AG20443 (cell line): ENCODE measurements around the gene LDLRAP1.

Experiments
- DNase-seq: peaks from one replicate; pipeline ENCODE4 v3.0.0; 2012; ENCODE audit warnings: low spot score, mixed read lengths

LDLRAP1 gene

DNA sequence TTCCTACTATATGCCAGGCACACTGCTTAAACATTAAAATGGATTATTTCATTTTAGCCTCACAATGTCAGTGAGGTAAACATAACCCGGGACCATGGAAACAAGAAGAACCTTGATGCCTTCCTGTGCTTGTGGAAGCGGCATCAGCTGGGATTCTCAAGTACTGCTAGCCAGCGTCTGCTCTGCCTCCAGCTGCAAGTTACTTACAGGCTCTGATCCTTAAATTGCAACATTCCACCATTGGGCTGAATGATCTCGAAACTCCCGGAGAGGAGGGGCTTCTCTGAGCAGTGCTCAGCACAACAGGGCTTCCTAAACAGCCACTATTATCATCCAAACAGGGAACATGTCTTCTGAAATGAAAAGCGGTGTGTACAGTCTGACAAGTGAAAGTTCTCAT is 66.5 kb downstream of the LDLRAP1 start:
- DNase-seq: no peak

DNA sequence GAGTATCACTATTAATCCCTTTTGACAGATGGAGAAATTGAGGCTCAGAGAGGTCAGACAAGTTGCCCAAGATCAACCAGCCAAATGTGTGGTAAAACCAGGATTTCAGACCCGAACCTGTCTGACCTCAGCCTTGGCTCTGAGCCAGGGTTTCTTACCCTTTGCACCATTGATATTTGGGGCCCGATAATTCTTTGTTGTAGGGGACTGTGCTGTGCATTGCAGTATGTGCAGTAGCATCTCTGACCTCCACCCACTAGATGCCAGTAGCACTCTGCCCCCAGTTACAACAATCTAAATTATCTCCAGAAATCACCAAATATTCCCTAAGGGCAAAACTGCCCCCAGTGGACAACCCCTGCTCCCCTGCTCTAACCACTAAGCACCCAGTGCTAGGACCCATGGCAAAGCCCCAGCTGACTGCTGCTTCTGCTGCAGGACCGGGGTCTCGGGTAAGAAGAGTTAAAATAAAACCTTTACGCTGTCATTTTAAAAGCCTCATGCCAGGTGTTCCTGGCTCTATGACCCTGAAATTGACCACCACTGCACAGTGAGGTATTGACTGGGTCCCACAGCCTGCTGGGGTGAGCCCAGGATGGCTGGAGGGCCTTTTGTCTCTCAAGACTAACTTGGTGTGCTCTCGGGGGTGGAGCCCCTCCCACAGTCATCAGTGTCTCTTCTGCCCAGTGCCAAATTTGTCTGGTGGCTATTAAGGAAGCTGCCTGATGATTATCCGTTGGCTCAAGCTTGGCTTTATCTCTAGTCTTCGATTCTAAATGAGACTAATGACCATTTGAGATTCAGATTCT is 67.6 kb downstream of the LDLRAP1 start:
- no peak for DNase-seq

DNA sequence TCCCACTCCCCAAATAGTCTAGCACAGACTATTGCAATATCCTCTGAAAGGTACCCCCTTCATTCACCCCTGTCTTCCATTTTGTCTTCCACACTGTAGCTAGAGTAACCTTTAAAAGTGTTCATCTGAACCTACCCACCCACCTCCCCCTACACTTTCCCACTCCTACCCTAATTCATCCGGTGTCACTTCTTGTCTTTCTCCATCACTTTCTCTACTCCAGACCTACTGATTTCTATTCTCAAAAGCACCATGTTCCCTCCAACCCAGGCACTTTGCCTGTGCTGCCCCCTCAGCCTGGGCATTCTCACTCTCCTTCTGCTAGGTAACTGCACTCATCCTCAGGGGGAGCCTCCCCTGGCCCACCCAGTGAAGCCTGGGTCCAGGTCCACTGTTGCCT is 68.4 kb downstream of the LDLRAP1 start:
- no peak for DNase-seq

DNA sequence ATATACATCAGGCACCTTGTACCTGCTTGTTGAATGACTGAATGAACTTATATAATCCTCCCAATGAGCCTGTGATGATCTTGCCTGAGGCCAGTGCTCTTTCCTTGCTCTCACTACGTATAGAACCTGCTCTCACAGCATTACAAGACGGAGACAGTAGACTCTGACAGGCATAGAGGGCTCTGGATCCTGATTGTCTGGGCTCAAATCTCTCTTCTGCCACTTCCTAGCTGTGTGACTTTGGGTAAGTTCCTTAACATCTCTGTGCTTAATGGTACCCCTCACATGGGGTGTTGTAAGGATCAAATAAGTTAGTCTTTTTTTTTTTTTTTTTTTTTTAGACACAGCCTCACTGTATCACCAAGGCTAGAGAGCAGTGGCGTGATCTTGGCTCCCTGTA is 69.0 kb downstream of the LDLRAP1 start:
- DNase-seq: no peak

DNA sequence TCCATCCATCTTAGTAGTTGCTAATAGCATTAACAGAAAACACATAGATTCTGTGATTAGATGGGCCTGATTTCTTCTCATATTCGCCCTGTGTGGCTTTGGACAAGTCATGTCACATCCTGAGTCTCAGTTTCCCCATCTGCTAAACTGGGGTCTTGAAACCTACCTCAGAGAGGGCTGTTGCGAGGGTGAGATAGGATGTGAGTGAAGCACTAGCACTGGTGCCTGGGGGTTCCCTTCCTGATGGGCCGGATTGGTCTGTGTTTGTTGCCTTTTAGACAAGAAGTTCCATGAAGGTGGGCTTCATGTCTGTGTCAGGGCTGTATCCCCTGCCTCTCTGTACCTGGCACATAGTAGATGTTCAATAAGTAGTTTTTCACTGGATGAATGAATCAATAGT is 69.7 kb downstream of the LDLRAP1 start:
- no peak for DNase-seq

DNA sequence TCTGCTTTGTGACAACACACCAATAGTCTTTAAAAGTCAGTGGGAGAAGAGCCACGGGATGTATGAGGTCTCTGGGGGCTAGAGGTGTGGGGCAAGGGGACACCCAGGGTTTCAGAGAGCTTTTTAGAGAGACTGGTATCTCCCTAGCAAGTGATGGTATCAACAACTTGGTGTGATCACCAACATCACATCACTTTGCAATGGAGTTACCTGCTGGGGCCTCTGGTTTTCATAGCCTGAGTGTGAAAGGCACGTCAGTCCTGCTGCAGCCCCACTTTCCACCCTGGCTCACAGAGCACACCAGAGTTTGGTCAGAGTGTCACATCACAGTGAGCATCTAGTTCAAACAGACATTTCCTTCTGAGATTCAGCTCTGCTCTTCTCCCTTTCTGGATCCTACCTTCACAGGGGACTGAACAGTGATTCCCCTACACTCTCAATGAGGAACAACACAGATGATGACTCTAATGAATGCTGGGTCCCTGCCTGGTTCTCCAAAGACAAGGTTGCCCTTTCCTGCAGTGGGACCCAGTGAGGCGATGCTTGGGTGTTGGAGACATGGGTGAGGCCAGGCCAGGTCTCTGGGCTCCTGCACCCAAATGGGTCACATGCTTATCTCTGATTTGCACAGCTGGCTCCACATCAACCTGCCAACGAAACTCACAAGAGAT is 71.2 kb downstream of the LDLRAP1 start:
- DNase-seq: no peak

DNA sequence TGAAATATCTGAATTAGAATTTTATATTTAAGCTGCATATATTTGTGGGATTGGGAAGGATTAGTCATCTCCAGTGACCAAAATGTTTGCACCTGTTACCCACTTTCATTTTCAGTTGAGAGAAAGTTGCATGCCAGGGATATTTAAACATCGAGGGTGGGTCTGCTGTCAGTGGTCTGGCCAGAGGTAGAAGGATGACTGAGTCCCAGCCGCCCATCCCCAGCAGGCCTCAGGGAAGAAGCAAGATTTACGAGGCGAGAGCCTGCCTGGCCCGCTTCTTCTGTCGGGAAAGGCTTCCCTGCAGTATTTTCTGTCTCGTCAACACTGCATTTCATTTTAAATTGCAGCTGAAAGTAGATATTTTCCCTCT is 71.8 kb downstream of the LDLRAP1 start:
- no peak for DNase-seq

DNA sequence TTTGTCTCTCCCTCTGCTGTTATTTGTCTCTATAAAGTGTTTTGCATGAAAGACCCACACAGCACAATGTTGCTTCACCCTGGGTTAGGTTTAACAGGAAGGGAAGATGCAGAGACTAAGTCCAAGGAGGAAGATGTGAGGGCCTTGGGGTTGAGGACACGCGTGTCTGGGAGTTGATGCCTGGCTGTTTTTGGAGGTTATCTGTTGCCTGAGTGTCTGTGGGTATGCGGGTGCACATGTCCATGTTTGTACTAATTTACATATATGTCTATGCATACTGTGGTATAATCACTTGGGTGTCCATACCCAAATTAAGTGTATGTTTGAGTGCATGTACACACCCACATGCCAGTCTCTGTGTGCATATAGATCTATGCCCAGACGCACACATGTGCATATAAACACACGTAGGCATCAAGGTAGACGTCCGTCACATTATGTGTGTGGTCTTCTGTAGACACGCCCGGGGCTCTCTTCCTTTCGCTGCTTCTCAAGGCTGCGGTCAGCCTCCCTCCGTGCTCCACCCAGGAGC is 72.2 kb downstream of the LDLRAP1 start:
- no peak for DNase-seq

DNA sequence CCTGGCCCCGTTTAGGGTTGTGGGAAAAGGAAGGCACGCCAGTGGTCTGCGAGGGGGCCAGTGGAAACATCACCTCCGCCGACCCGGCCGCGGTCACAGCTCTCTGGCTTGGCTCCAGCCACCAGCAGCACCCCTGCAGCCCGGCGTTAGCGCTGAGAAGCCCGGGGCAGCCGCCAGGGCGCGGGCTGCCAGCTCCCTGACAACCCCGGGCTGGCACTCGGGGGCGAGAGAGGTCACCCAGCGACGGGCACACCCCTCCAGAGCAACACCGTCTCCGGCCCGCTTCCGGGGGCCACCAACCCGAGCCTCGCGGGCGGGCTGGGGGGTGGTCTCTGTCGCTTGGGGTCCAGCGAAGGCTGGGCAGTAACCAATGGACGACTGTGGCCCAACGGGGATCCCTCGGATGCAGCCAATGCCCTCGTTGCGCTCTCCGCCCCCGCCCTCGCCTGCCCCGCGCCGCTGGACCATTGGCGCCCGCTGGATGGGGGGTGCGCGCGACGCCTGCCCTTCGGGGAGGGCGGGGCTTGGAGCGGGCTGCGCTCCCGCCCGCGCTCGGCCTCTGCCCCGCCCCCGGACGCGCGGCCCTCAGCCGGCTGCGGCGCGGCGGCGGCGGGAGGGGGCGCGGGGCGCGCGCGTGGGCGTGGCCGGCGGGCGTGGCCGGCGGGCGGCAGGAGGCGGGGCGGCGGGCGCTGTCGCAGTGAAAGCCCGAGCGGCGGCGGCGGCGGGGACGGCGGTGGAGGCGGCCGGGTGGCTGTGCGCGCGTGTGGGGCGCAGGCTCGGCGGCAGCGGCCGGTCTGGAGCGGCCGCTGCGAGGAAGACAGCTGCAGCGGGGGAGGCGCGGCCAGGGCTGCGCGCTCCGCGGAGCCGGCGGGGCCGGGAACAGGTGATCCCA is 72.9 kb downstream of the LDLRAP1 start, which contains the start of gene MAN1C1:
Gene MAN1C1, plus strand, starts transcription at position 697 of the 892 bp plus-strand sequence. CDS start 1,007 bp downstream, outside the sequence.
- DNase-seq: peak; percentile 100

DNA sequence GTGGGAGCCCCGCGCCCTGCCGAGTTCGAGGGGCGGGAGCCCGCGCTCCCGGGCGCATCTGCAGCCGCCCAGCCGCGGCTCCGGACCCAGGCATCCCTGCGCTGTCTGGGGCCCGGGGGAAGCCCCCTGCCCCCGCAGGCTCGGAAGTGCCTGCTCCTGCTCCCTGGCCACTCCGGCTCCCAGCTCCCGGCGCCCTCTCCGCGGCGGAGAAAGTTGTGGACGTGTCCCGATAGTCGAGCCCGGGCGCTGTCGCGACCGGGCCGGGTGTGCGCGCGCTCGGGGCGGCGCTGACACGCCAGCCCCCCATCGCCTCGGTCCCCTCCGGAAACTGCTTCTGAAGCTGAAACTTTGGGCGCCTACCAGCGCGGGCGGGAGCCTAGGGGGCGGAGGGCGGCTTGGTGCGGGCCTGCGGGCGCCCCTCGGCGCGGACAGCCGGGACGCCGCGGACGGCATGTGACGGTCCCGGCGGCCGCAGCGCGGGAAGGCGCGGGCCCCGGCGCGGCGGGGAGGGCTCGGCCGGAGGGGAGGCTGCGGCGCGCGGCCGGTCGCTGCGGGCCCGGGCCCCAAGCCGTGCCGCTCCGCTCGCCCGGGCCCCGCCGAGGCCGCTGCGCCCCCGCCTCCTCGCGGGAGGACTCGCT is 73.7 kb downstream of the LDLRAP1 start:
- DNase-seq: peak; percentile 49

DNA sequence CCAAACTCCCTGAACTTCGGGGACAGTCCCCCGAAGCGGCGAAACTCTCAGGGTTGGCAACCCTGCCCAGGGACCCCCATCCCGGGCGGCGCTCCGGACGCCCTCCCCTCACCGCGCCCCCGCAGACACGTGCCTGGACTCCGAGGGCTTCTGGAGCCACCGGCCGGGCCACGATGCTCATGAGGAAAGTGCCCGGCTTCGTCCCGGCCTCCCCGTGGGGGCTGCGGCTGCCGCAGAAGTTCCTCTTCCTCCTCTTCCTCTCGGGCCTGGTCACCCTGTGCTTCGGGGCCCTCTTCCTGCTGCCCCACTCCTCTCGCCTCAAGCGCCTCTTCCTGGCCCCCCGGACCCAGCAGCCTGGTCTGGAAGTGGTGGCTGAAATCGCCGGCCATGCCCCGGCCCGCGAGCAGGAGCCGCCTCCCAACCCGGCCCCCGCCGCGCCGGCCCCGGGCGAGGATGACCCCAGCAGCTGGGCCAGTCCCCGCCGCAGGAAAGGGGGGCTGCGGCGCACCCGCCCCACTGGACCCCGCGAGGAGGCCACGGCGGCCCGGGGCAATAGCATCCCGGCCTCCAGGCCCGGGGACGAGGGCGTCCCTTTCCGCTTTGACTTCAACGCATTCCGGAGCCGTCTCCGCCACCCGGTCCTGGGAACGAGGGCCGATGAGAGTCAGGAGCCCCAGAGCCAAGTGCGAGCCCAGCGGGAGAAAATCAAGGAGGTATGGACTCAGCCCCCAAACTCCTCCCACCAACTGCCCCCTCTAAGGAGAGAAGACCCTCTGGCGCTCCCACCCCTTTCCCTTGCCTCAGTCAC is 74.4 kb downstream of the LDLRAP1 start:
- DNase-seq: peak; percentile 33

DNA sequence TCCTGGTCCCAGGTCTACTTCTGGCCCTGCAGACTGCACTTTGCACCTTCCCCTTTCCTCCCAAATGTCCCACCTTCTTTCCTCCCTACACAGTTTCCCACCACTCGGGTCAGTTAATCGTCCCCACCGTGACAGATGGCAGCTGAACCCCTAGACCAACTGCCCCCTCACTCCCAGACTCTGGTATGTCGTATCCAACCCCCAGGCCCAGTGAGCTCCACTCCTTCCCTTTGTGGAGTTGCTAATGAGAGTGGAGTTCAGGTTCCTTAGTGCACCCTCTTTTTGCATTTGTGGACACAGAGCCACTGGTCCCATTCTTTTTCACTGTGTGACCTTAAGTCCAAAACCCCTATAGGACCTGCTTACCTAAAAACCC is 75.0 kb downstream of the LDLRAP1 start:
- DNase-seq: no peak
